DND-41 (cell line): ENCODE data around the gene RNF34.

Source experiments
- ATAC-seq: fragments of 200-7000 bp; cut with Tn5 transposase; 3 replicates; pipeline ENCODE4 v1.9.1; 2021; ENCODE audit warnings: low read depth; ENCODE audit not compliant: insufficient read depth
- DNase-seq: peaks from one replicate; pipeline ENCODE4 v3.0.0-alpha.2; 2020
- H2AFZ ChIP-seq: 2 replicates; pipeline ENCODE4 v1.6.0; 2012; ENCODE audit warnings: low read depth, low read length
- H3K27ac ChIP-seq: 2 replicates; pipeline ENCODE4 v1.5.1; 2012; ENCODE audit warnings: low read length, inconsistent platforms
- H3K27me3 ChIP-seq: fragments of 200-600 bp; sonication (generic); 2 replicates; pipeline ENCODE4 v1.6.0; 2012; ENCODE audit warnings: low read length, mild to moderate bottlenecking, inconsistent platforms; ENCODE audit not compliant: insufficient read depth, poor library complexity
- H3K36me3 ChIP-seq: 2 replicates; pipeline ENCODE4 v1.5.1; 2012; ENCODE audit warnings: low read length, inconsistent platforms; ENCODE audit not compliant: insufficient read depth
- H3K4me1 ChIP-seq: 2 replicates; pipeline ENCODE4 v1.5.1; 2012; ENCODE audit warnings: mild to moderate bottlenecking, low read length; ENCODE audit not compliant: insufficient read depth
- H3K4me2 ChIP-seq: 2 replicates; pipeline ENCODE4 v1.6.0; 2012; ENCODE audit warnings: mild to moderate bottlenecking, moderate library complexity, low read length, inconsistent platforms; ENCODE audit not compliant: insufficient read depth
- H3K4me3 ChIP-seq, 2 experiments: fragments of 200-600 bp in 1 of 2; shearing (Covaris generic) in 1 of 2; 2 replicates each; pipeline ENCODE4 v1.5.1; 2012 to 2016; ENCODE audit warnings: inconsistent platforms in 2 of 2, low read length in 2 of 2, mild to moderate bottlenecking in 2 of 2, low read depth in 1 of 2, moderate library complexity in 1 of 2
- H3K79me2 ChIP-seq: 2 replicates; pipeline ENCODE4 v1.6.0; 2012; ENCODE audit warnings: low read length, inconsistent platforms; ENCODE audit not compliant: insufficient read depth
- H3K9ac ChIP-seq: 2 replicates; pipeline ENCODE4 v1.6.0; 2012; ENCODE audit warnings: low read depth, mild to moderate bottlenecking, inconsistent platforms, low read length, moderate library complexity
- H3K9me3 ChIP-seq: 2 replicates; pipeline ENCODE4 v1.5.1; 2012; ENCODE audit warnings: low read length, moderate library complexity, mild to moderate bottlenecking, inconsistent platforms; ENCODE audit not compliant: insufficient read depth, severe bottlenecking
- H4K20me1 ChIP-seq: 2 replicates; pipeline ENCODE4 v1.6.0; 2012; ENCODE audit warnings: low read length; ENCODE audit not compliant: insufficient read depth
- CTCF ChIP-seq: IDR thresholded peaks from 2 replicates; pipeline ENCODE4 v1.5.1; 2012; ENCODE audit warnings: borderline replicate concordance, low read length, moderate library complexity, mild to moderate bottlenecking; ENCODE audit not compliant: poor library complexity, severe bottlenecking; ENCODE audit errors: extremely low read depth
- EZH2 ChIP-seq: IDR thresholded peaks from 3 replicates; pipeline ENCODE4 v1.6.1; 2012; ENCODE audit warnings: borderline replicate concordance, low read depth, mild to moderate bottlenecking, moderate library complexity, low read length, inconsistent platforms; ENCODE audit not compliant: severe bottlenecking

Gene RNF34

GRCh38 chr12:121444842-121445202 is 44.9 kb downstream of the RNF34 start:
- Histone ChIP-seq H2AFZ (no peak overlapping the region), H3K27me3 (no peaks in the 10 kb centered on the region), H3K36me3 (peaks cover 80% of the 10 kb centered on the region), H3K4me3 (no peak overlapping the region), H3K4me2 (no peak overlapping the region), H3K4me1 (no peaks in the 10 kb centered on the region), H3K27ac (no peak overlapping the region), H4K20me1 (peaks cover 35% of the 10 kb centered on the region), H3K9me3 (no peaks in the 10 kb centered on the region), H3K79me2 (peaks cover 31% of the 10 kb centered on the region), H3K9ac (no peak overlapping the region)
- DNase-seq (no peak), ATAC-seq (no peak)
- TF ChIP-seq CTCF (peak; percentile 1), EZH2 (no peak)

- H3K9me3 ChIP-seq: no peaks in the 10 kb centered on the region
- peaks cover 33% of the 10 kb centered on the region for H4K20me1 ChIP-seq
- H3K4me1 ChIP-seq: no peaks in the 10 kb centered on the region
- no peak for DNase-seq
- no peak overlapping the region for H3K4me2 ChIP-seq
- H3K36me3 ChIP-seq: peaks cover 75% of the 10 kb centered on the region
- H2AFZ ChIP-seq: no peak overlapping the region
- H3K9ac ChIP-seq: no peak overlapping the region
- no peak overlapping the region for H3K4me3 ChIP-seq
- TF ChIP-seq EZH2: no peak
- no peak for TF ChIP-seq CTCF
- no peak for ATAC-seq
- peaks cover 45% of the 10 kb centered on the region for H3K79me2 ChIP-seq
- no peak overlapping the region for H3K27ac ChIP-seq
- H3K27me3 ChIP-seq: no peaks in the 10 kb centered on the region
Observed at GRCh38 chr12:121446750-121447149, 46.8 kb downstream of the RNF34 start.

GRCh38 chr12:121448771-121449315 is 48.9 kb downstream of the RNF34 start:
- no peak overlapping the region for H2AFZ ChIP-seq
- no peak overlapping the region for H3K27ac ChIP-seq
- no peaks in the 10 kb centered on the region for H3K27me3 ChIP-seq
- no peak overlapping the region for H3K9ac ChIP-seq
- no peaks in the 10 kb centered on the region for H3K9me3 ChIP-seq
- peaks cover 75% of the 10 kb centered on the region for H3K36me3 ChIP-seq
- no peaks in the 10 kb centered on the region for H3K4me1 ChIP-seq
- H4K20me1 ChIP-seq: peaks cover 36% of the 10 kb centered on the region
- peaks cover 61% of the 10 kb centered on the region for H3K79me2 ChIP-seq
- H3K4me2 ChIP-seq: no peak overlapping the region
- ATAC-seq (no peak), DNase-seq (no peak)
- no peak overlapping the region for H3K4me3 ChIP-seq
- TF ChIP-seq CTCF: no peak
- TF ChIP-seq EZH2: no peak

- Histone ChIP-seq H3K79me2 (peaks cover 80% of the 10 kb centered on the region), H3K4me2 (no peak overlapping the region), H3K9me3 (no peaks in the 10 kb centered on the region), H2AFZ (no peak overlapping the region), H3K4me1 (no peaks in the 10 kb centered on the region), H3K9ac (no peak overlapping the region), H3K27ac (no peak overlapping the region), H3K27me3 (no peaks in the 10 kb centered on the region), H3K4me3 (no peak overlapping the region), H4K20me1 (peaks cover 51% of the 10 kb centered on the region), H3K36me3 (peaks cover 68% of the 10 kb centered on the region)
- ATAC-seq (no peak), DNase-seq (no peak)
- TF ChIP-seq EZH2: no peak
- no peak for TF ChIP-seq CTCF
Observed at GRCh38 chr12:121451961-121452339, 52.0 kb downstream of the RNF34 start.
